Astrocyte (in vitro differentiated cells and primary cell): ENCODE data around the gene TAF11L5.

Source experiments
- EZH2 ChIP-seq: IDR thresholded peaks from 2 replicates; pipeline ENCODE4 v1.6.1; 2012; ENCODE audit warnings: mild to moderate bottlenecking, low read length, inconsistent platforms; ENCODE audit not compliant: insufficient read depth
- TF ChIP-seq, protein P1 (sequence below): IDR thresholded peaks from 2 replicates; pipeline ENCODE4 v1.5.1; 2011; ENCODE audit warnings: low read depth, mild to moderate bottlenecking, inconsistent platforms, low read length, moderate library complexity; ENCODE audit not compliant: insufficient read depth

DNA sequence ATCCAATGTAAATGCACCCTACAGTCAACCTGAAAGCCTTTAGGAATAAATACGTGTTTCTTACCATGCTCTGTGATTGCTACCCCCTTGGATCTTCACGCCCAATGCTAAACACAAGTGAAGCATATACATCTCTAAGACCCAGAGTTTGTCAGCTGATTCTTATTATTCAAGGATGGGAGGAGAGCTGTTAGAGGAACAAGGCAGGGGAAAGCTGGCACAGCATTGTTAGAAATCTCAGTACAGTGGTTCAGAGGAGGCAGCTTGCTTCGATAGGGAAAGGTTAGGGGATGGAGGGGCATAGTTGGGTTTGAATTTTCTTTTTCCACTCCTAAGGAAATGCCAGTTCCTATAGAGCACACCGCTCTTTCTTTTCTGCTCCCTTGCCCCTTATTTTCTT, 43.7 kb upstream of the TAF11L5 start:
- TF ChIP-seq, protein P1, sequence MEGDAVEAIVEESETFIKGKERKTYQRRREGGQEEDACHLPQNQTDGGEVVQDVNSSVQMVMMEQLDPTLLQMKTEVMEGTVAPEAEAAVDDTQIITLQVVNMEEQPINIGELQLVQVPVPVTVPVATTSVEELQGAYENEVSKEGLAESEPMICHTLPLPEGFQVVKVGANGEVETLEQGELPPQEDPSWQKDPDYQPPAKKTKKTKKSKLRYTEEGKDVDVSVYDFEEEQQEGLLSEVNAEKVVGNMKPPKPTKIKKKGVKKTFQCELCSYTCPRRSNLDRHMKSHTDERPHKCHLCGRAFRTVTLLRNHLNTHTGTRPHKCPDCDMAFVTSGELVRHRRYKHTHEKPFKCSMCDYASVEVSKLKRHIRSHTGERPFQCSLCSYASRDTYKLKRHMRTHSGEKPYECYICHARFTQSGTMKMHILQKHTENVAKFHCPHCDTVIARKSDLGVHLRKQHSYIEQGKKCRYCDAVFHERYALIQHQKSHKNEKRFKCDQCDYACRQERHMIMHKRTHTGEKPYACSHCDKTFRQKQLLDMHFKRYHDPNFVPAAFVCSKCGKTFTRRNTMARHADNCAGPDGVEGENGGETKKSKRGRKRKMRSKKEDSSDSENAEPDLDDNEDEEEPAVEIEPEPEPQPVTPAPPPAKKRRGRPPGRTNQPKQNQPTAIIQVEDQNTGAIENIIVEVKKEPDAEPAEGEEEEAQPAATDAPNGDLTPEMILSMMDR: no peak
- TF ChIP-seq EZH2: no peak
